Common myeloid progenitor, CD34-positive (primary cell): ENCODE data around the gene AIMP1. TPM values are rescaled to one million over a fixed set of nuclear protein-coding genes. Genes with fewer than 3 reads are reported as not detected.
A peak's percentile ranks its signal among the peaks of the same experiment; 100 is the strongest.

Experiments
- CTCF ChIA-PET: fragments of 350-600 bp; sonication (Branson Sonifier 250); formaldehyde crosslinking; loops from one replicate; lab custom pipeline; 2021; ENCODE audit warnings: antibody characterized with exemption; lab: Charles Lee
- POLR2A ChIA-PET: fragments of 350-600 bp; sonication (Branson Sonifier 250); formaldehyde crosslinking; loops from one replicate; lab custom pipeline; 2021; ENCODE audit warnings: antibody characterized with exemption; lab: Charles Lee
- DNase-seq, 3 donors: peaks; one replicate each; pipeline versions ENCODE4 v3.0.0 to v3.0.0-alpha.2; 2013
- H3K27ac ChIP-seq, 2 experiments: 1 replicate in 1 of 2; 2 replicates in 1 of 2; pipeline ENCODE4 v1.7.0; 2013; ENCODE audit warnings: inconsistent platforms in 2 of 2, low read length in 2 of 2, mild to moderate bottlenecking in 2 of 2, low read depth in 1 of 2, moderate library complexity in 1 of 2; ENCODE audit not compliant: severe bottlenecking in 2 of 2, insufficient read depth in 1 of 2, poor library complexity in 1 of 2
- H3K27me3 ChIP-seq, 5 experiments: replicated peaks in 2 of 5; 1 replicate in 3 of 5; 2 replicates in 2 of 5; pipeline versions ENCODE4 v1.6.1 to v1.7.0; 2013; ENCODE audit warnings: low read length in 4 of 5, mild to moderate bottlenecking in 2 of 5, moderate library complexity in 2 of 5, inconsistent platforms in 1 of 5; ENCODE audit not compliant: insufficient read depth in 5 of 5, control insufficient read depth in 4 of 5
- H3K36me3 ChIP-seq, 4 experiments: 1 replicate in 2 of 4; 2 replicates in 2 of 4; pipeline versions ENCODE4 v1.6.1 to v1.7.0; 2013; ENCODE audit warnings: low read length in 3 of 4, control low read depth in 1 of 4, mild to moderate bottlenecking in 1 of 4; ENCODE audit not compliant: control insufficient read depth in 4 of 4, insufficient read depth in 4 of 4
- H3K4me1 ChIP-seq, 4 experiments: 1 replicate in 3 of 4; 2 replicates in 1 of 4; pipeline versions ENCODE4 v1.6.1 to v1.7.1; 2013; ENCODE audit warnings: low read length in 3 of 4, mild to moderate bottlenecking in 3 of 4, control low read depth in 1 of 4, inconsistent platforms in 1 of 4, moderate library complexity in 1 of 4; ENCODE audit not compliant: control insufficient read depth in 4 of 4, insufficient read depth in 4 of 4; ENCODE audit errors: control extremely low read depth in 1 of 4
- H3K4me3 ChIP-seq, 7 experiments: 1 replicate in 4 of 7; 2 replicates in 3 of 7; pipeline versions ENCODE4 v1.5.1 to v1.7.0; 2013; ENCODE audit warnings: mild to moderate bottlenecking in 7 of 7, low read length in 6 of 7, moderate library complexity in 6 of 7, inconsistent platforms in 2 of 7, low read depth in 2 of 7, control low read depth in 1 of 7; ENCODE audit not compliant: insufficient read depth in 4 of 7, control insufficient read depth in 1 of 7; ENCODE audit errors: extremely low read depth in 1 of 7
- H3K9me3 ChIP-seq, 5 experiments: 1 replicate in 4 of 5; 2 replicates in 1 of 5; pipeline versions ENCODE4 v1.6.1 to v1.7.1; 2013; ENCODE audit warnings: low read length in 4 of 5, mild to moderate bottlenecking in 2 of 5, inconsistent platforms in 1 of 5, low read depth in 1 of 5, moderate library complexity in 1 of 5; ENCODE audit not compliant: control insufficient read depth in 4 of 5, insufficient read depth in 2 of 5; ENCODE audit errors: control extremely low read depth in 1 of 5
- WGBS: methylation state at CpG from one replicate; pipeline ENCODE4 v1.1.5; 2013; ENCODE audit not compliant: insufficient coverage; 5-methylcytosine and 5-hydroxymethylcytosine counted together
- polyA plus RNA-seq: library from polyadenylated mRNA; unstranded; fragments of 120-200 nt; gene quantifications from one replicate; pipeline ENCODE4 v1.2.1, GENCODE V29; 2013

The AIMP1 gene
- polyA plus RNA-seq: 58.1 TPM

GRCh38 chr4:106315968-106316772 is at the start of gene AIMP1, which contains the start of gene TBCK:
AIMP1 (plus strand) TSS chr4:106316550; CDS start chr4:106325010, 8,460 bp downstream.
TBCK (minus strand) TSS chr4:106316209; CDS start chr4:106308960, 7,249 bp downstream.
- POLR2A ChIA-PET: interaction anchor here (0.6 to 1.1 kb wide), 5 partner anchors 11 to 66 kb away, joined by 3 read pairs; no protein-coding TSS in a partner anchor

GRCh38 chr4:106268786-106269185 is 47.6 kb upstream of the AIMP1 start:
- CTCF ChIA-PET: no interaction called here

More at GRCh38 chr4:106315968-106316772, at the start of gene AIMP1, which contains the start of gene TBCK:
- Histone ChIP-seq H3K36me3 (peaks cover 0 to 6% (median 2%) of the 10 kb centered on the region in 4 experiments), H3K9me3 (no peaks in the 10 kb centered on the region), H3K4me3 (peak within 1 kb of the TSS; percentile 89 to 100 (median 98)), H3K27ac (peak within 1 kb of the TSS; percentile 100), H3K27me3 (no peaks in the 10 kb centered on the region), H3K4me1 (peaks cover 17 to 33% (median 19%) of the 10 kb centered on the region in 4 experiments)
- under 1% methylated on average over 37 of the region's 44 CpGs for WGBS
- CTCF ChIA-PET: interaction anchor here (1.6 kb wide), 1 partner anchor 11 kb away, joined by 4 read pairs; no protein-coding TSS in a partner anchor
- DNase-seq: peak; percentile 96 to 98 (median 97)

GRCh38 chr4:106269711-106270110 is 46.6 kb upstream of the AIMP1 start:
- H3K4me3 ChIP-seq: no peak overlapping the region
- WGBS: 80% methylated on average over 1 of the region's 2 CpGs
- ChIA-PET CTCF (no interaction called here), POLR2A (no interaction called here)
- no peaks in the 10 kb centered on the region for H3K9me3 ChIP-seq
- H3K27me3 ChIP-seq: no peaks in the 10 kb centered on the region
- H3K4me1 ChIP-seq: no peaks in the 10 kb centered on the region
- H3K36me3 ChIP-seq: peaks cover 0 to 7% (median 2%) of the 10 kb centered on the region in 4 experiments
- H3K27ac ChIP-seq: no peak overlapping the region
- DNase-seq: no peak

More at GRCh38 chr4:106268786-106269185, 47.6 kb upstream of the AIMP1 start:
- Histone ChIP-seq H3K27me3 (no peaks in the 10 kb centered on the region), H3K36me3 (peaks cover 0 to 2% (median 0%) of the 10 kb centered on the region in 4 experiments), H3K9me3 (no peaks in the 10 kb centered on the region), H3K27ac (no peak overlapping the region), H3K4me1 (no peaks in the 10 kb centered on the region), H3K4me3 (no peak overlapping the region)
- POLR2A ChIA-PET: no interaction called here
- no peak for DNase-seq

- Histone ChIP-seq H3K27ac (no peak overlapping the region), H3K27me3 (no peaks in the 10 kb centered on the region), H3K36me3 (peaks cover 2 to 9% (median 3%) of the 10 kb centered on the region in 4 experiments), H3K4me1 (no peaks in the 10 kb centered on the region), H3K9me3 (no peaks in the 10 kb centered on the region), H3K4me3 (no peak overlapping the region)
- DNase-seq: no peak
- CTCF ChIA-PET: no interaction called here
- POLR2A ChIA-PET: no interaction called here
- WGBS: no CpG with 5 or more reads among the region's 1 CpG
These were observed 45.6 kb upstream of the AIMP1 start for GRCh38 chr4:106270736-106271135.

DNA sequence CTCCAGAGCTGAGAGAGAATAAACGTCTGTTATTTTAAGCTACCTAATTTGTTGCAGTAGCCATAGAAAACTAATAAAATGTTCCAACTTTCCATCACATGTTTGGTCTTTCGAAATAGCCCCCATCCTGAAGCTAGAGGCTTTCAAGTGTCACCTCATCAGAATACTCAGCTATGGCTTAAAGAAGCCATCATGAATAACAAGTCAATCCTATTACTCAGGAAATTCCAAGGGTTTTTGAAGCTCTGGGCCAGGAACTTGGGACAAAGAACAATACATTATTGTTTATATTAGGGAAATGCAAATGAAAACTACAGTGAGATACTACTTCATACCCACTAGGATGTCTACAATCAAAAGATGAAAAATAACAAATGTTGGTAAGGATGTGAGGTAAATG is 42.5 kb upstream of the AIMP1 start:
- POLR2A ChIA-PET: no interaction called here
- no peak for DNase-seq
- WGBS: 80% methylated on average over 1 of the region's 2 CpGs

DNA sequence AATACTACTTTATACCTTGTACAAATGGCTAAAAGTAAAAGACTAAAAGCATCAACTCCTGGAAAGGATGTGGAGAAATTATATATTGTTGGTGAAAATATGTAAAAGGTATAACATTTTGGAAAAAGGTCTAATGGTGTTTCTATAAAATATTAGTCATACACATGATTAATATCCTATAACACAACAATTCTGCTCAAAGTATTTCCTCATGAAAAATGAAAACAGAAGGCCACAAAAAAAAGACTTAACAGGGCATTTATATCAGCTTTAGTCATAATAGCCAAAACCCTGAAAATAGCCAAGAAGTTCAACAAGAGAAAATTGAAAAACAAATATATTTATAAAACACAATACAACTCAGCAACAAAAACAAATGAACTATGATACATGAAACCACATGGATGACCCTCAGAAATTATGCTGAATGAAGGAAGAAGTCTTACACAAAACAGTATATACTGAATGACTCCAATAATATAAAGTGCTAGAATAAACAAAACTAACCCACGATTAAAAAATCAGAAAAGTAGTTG is 39.1 kb upstream of the AIMP1 start:
- WGBS: no CpG with 5 or more reads among the region's 1 CpG
- Histone ChIP-seq H3K36me3 (peaks cover 2 to 9% (median 5%) of the 10 kb centered on the region in 4 experiments), H3K9me3 (peaks cover 0 to 3% (median 0%) of the 10 kb centered on the region in 5 experiments), H3K4me1 (no peaks in the 10 kb centered on the region), H3K4me3 (no peak overlapping the region), H3K27ac (no peak overlapping the region), H3K27me3 (no peaks in the 10 kb centered on the region)
- ChIA-PET CTCF (no interaction called here), POLR2A (no interaction called here)
- DNase-seq: no peak

More for the DNA sequence above, 42.5 kb upstream of the AIMP1 start:
- no peak overlapping the region for H3K4me3 ChIP-seq
- peaks cover 2 to 9% (median 3%) of the 10 kb centered on the region in 4 experiments for H3K36me3 ChIP-seq
- CTCF ChIA-PET: interaction anchor here (1.3 kb wide), 1 partner anchor 73 kb away, joined by 3 read pairs; no protein-coding TSS in a partner anchor
- no peaks in the 10 kb centered on the region for H3K4me1 ChIP-seq
- H3K27me3 ChIP-seq: no peaks in the 10 kb centered on the region
- H3K9me3 ChIP-seq: no peaks in the 10 kb centered on the region
- H3K27ac ChIP-seq: no peak overlapping the region
